Measurements from ENCODE around the gene PTGR2.
"Not testable (repeated sequence)": the region's sequence is repeated elsewhere in the genome, so short reads cannot be mapped to it uniquely, and the experiment has no call there.

PTGR2 gene

GRCh38 chr14:73851567-73852382 is at the start of gene PTGR2:
Gene PTGR2, plus strand, starts transcription at chr14:73851831. Its CDS starts 7,032 bp downstream, at chr14:73858863.
- peak; percentile 54 to 81 (median 70) for DNase-seq

- DNase-seq, result no peak
These were observed 49.0 kb upstream of the PTGR2 start for GRCh38 chr14:73802431-73803188.

- DNase-seq, result no peak
These were observed 47.0 kb upstream of the PTGR2 start for GRCh38 chr14:73804636-73805035.

- no peak for DNase-seq
These were observed 44.2 kb upstream of the PTGR2 start for GRCh38 chr14:73807457-73807856.

GRCh38 chr14:73809391-73809790 is 42.2 kb upstream of the PTGR2 start:
- no peak for DNase-seq

GRCh38 chr14:73810478-73811163 is 41.0 kb upstream of the PTGR2 start:
- DNase-seq, result no peak

- DNase-seq, result no peak
These were observed 40.5 kb upstream of the PTGR2 start for GRCh38 chr14:73811164-73811503.

GRCh38 chr14:73814153-73814552 is 37.5 kb upstream of the PTGR2 start:
- DNase-seq, result no peak

- no peak for DNase-seq
These were observed 35.8 kb upstream of the PTGR2 start for GRCh38 chr14:73815849-73816248.

- no peak for DNase-seq
These were observed 35.2 kb upstream of the PTGR2 start for GRCh38 chr14:73816393-73816816.

GRCh38 chr14:73817020-73817655 is 34.5 kb upstream of the PTGR2 start:
- DNase-seq, result no peak

- DNase-seq, result no peak
These were observed 32.8 kb upstream of the PTGR2 start for GRCh38 chr14:73818821-73819220.

GRCh38 chr14:73820631-73821030 is 31.0 kb upstream of the PTGR2 start:
- DNase-seq, result no peak

GRCh38 chr14:73823339-73823885 is 28.2 kb upstream of the PTGR2 start:
- no peak for DNase-seq

- DNase-seq, result no peak
These were observed 27.5 kb upstream of the PTGR2 start for GRCh38 chr14:73824127-73824526.

- no peak for DNase-seq
These were observed 27.1 kb upstream of the PTGR2 start for GRCh38 chr14:73824536-73824935.

GRCh38 chr14:73825551-73826188 is 26.0 kb upstream of the PTGR2 start:
- DNase-seq, result peak; percentile 35 to 69 (median 56)

GRCh38 chr14:73827190-73827589 is 24.4 kb upstream of the PTGR2 start:
- not testable (repeated sequence) for DNase-seq

- no peak for DNase-seq
These were observed 22.6 kb upstream of the PTGR2 start for GRCh38 chr14:73829071-73829470.

- no peak for DNase-seq
These were observed 21.9 kb upstream of the PTGR2 start for GRCh38 chr14:73829526-73830431.

- DNase-seq, result no peak
These were observed 18.6 kb upstream of the PTGR2 start for GRCh38 chr14:73833034-73833433.

All from activated naive CD4-positive, alpha-beta T cell (primary cell).